Measurements from ENCODE around the gene RNF40.

Gene RNF40

DNA sequence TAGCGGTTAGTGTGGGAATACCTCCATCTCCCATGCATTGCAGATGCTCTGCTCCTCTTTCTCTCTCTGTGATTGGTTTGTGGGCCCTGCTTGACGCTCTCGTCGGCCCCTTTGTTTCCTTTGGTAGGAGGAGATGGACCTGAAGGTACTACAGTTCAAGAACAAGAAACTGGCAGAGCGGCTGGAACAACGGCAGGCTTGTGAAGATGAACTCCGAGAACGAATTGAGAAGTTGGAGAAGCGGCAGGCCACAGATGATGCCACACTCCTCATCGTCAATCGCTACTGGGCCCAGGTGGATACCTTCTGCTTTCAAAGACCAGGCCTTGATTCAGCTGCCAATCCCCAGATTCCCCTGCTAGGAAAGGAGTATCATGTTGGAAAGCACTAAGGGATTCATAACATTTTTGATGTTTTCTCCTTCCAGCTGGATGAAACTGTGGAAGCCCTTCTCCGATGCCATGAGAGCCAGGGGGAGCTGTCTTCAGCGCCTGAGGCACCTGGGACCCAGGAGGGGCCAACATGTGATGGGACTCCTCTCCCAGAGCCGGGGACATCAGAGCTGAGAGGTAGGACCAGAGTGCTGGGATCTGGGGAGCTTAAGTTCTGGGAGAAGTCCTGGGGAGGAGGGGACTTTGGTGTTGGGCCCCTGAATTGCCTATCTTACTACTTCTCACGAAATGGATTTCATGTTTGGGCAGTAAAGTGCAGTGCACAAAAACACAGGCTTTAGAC lies 1.0 kb downstream of the RNF40 start:
- DNase-seq (ENCODE audit: low read depth), result no peak

DNA sequence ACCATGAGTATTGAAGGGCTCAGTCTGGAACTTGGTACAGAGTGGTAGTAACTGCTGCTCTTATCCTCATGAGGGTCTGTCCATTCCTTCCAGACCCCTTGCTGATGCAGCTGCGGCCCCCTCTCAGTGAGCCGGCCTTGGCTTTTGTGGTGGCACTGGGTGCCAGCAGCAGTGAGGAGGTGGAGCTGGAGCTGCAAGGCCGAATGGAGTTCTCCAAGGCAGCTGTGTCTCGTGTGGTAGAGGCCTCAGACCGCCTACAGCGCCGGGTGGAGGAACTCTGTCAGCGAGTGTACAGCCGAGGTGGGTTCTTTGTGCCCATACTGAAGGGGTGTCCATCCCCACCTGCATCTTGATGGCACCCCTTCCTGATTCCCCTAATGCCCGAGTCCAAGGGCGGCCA lies 2.0 kb downstream of the RNF40 start:
- DNase-seq (ENCODE audit: low read depth), result no peak

DNA sequence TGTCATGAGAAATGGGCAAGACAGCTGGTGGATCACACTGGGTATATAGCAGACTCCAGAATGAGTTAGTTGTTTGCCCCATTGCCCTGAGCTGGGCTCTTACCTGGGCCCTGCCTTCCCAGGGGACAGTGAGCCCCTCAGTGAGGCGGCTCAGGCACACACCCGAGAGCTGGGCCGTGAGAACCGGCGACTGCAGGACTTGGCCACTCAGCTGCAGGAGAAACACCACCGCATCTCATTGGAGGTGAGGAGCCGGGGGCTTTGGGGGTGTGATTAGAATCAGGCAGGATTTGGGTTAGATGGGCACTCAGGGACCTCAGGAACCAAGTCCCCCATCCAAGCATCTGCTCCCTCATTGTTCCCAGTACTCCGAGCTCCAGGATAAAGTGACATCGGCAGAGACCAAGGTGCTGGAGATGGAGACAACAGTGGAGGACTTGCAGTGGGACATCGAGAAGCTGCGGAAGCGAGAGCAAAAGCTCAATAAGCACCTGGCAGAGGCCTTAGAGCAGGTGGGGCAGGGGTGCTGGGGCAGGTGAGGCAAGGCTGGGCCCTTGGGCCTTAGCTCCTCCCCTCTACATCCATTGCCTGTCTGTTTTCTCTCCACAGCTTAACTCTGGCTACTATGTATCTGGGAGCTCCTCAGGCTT lies 2.8 kb downstream of the RNF40 start:
- no peak for DNase-seq (ENCODE audit: low read depth)

DNA sequence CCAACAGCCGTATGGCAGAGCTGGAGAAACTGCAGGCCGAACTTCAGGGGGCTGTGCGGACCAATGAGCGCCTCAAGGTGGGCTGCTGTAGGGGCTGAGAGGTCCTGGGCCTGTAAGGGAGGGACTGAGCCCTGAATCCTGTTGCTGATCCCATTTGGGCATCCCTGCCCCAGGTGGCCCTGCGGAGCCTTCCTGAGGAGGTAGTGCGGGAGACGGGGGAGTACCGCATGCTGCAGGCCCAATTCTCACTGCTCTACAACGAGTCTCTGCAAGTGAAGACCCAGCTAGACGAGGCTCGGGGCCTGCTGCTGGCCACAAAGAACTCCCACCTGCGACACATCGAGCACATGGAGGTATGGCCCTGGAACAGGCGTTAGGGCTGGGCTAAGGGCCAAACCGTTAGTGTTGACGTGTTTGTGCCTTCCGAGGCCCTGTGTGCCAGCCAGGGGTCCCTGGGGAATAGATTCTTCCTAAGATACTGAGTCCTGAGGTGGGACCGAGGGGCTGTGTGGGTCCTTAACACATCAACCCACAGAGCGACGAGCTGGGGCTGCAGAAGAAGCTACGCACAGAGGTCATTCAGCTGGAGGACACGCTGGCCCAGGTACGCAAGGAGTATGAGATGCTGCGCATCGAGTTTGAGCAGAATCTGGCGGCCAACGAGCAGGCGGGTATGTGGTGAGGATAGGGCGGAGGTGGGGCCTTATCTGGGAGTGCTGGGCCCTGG lies 4.2 kb downstream of the RNF40 start:
- no peak for DNase-seq (ENCODE audit: low read depth)

DNA sequence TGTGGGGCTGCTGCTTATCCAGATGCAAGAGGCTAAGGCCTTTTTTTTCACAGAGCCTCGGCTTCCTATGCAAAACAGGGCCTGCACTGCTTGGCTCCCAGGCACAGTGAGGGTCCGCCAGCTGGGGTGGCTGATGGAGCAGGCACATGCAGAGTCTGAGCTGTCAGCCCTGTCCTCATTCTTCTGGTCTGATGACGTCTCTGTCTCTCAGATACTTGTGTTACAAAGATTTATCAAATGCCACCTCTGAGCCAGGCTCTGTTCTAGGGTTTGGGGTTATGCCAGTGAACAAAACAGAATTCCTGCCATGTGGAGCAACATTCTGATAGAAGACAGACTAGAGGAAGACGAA lies 4.8 kb downstream of the RNF40 start:
- no peak for DNase-seq (ENCODE audit: low read depth)

DNA sequence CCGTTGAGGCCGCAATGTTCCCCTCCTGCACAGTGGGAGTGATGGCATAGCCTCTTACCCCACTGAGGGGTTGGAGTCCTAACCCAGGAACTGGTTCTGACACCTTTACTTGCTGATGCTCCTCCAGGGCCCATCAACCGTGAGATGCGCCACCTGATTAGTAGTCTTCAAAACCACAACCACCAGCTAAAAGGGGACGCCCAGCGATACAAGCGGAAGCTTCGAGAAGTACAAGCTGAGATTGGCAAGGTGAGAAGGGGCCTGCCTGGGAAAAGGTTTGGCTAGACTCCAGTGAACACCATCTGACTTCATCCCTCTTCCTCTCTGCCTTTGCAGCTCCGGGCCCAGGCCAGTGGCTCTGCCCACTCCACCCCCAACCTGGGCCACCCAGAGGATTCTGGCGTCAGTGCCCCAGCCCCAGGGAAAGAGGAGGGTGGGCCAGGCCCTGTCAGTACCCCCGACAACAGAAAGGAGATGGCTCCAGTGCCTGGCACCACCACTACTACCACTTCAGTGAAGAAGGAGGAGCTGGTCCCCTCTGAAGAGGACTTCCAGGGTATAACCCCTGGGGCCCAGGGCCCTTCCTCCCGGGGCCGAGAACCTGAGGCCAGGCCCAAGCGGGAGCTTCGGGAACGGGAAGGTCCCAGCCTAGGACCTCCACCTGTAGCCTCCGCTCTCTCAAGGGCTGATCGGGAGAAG lies 5.8 kb downstream of the RNF40 start:
- DNase-seq (ENCODE audit: low read depth), result no peak

DNA sequence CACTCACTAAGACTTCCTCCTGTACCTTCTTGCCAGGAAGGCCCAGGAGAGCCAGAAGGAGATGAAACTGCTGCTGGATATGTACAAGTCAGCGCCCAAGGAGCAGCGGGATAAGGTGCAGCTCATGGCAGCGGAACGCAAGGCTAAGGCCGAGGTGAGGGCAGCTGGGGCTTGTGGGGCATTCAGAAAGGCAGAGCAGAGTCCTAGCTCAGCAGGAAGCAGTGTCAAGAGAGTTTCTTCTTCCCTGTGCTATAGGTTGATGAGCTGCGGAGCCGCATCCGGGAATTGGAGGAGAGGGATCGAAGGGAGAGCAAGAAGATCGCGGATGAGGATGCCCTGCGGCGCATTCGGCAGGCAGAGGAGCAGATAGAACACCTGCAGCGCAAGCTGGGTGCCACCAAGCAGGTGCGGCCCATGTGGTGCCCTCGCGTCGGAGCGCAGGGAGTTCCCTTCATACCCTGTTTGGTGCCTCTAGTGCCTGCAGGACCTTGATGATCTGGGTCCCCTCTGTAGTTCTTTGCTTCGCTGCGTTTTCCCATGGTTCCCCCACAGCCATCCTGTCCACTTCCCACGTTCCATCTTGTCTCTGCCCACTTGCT lies 6.6 kb downstream of the RNF40 start:
- DNase-seq (ENCODE audit: low read depth), result no peak

DNA sequence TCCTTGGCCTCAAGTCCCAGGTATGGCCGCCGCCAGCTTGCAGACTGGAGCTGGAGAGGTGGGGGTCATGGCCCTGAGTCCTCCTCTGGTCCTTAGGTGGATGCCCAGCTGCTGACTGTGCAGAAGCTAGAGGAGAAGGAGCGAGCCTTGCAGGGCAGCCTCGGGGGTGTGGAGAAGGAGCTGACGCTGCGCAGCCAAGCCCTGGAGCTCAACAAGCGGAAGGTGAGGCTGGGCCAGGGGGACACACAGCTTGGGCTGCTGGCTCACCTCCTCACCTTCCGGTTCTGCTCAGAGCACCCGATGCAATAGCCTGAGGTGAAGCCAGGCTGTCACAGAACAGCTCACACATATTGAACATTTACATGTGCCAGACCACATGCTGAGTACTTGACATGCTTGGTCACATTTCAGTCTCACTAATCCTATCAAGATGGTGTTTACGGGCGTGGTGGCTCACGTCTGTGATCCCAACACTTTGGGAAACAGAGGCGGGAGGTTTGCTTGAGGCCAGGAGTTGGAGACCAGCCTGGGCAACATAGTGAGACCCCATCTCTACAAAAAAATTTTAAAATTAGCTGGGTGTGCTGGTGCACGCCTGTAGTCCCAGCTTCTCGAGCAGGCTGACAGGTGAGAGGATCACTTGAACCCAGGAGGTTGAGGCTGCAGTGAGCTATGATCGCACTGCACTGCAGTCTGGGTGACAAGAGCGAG lies 7.4 kb downstream of the RNF40 start:
- no peak for DNase-seq (ENCODE audit: low read depth)

DNA sequence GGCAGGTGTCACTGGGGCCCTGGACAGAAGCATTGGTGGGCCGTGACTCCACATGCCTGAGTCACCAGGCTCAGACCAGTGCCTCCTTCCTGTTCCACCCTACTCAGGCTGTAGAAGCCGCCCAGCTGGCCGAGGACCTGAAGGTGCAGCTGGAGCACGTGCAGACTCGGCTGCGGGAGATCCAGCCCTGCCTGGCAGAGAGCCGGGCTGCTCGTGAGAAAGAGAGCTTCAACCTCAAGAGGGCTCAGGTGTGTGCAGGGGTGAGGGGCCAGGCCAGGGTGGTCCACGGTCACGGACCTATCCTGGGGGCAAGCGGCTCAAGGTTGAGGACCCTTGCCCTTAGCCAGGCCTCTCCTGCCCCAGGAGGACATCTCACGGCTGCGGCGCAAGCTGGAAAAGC lies 9.6 kb downstream of the RNF40 start:
- no peak for DNase-seq (ENCODE audit: low read depth)

DNA sequence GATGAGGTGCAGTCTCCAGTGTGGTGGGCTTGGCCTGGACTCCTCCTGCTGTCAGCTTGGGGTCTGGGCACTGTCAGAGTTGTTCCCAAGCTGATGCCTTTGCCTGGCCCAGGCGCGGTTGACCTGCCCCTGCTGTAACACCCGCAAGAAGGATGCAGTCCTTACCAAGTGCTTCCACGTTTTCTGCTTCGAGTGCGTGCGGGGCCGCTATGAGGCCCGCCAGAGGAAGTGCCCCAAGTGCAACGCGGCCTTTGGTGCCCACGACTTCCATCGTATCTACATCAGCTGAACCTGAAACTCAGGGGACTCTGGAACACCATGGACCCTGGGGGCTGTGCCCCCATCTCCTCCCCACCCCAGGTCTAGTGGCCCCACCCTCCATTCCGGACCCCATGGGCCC lies 11.7 kb downstream of the RNF40 start:
- no peak for DNase-seq (ENCODE audit: low read depth)

DNA sequence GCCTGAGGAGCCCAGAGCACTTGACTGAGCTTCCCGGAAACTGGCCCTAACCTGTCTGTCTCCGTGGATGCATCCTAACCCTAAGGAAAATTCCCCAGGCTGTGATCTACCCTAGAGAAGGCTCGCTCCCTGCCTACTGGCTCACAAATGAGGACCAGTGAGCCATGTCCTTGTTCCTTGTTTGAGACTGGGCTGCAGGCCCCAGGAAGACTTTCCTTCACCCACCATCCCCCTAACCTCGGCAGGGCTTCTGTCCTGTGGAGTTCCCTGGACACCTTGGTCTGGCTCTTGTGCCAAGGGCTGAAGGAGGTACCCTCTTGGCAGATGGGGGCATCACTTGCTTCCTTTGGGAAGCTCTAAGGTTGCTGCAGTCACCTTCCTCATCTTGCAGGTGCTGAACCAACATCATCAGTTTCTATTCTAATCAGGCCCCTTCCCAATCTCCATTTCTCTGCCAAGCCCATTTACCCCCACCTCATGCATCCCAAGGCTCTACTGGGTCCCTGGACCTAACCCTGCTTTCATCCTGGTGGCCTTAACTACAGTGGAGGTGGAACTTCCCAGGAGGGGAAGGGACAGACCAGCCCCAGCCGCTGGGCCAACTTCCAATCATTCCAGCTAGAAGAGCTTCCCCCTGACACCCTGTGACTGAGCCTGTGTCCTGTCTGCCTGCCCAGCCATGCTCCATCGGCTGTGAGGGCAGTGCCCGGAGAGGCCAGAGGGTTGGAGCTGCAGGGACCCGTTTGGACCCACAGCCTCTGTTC lies 12.4 kb downstream of the RNF40 start:
- DNase-seq (ENCODE audit: low read depth), result no peak

DNA sequence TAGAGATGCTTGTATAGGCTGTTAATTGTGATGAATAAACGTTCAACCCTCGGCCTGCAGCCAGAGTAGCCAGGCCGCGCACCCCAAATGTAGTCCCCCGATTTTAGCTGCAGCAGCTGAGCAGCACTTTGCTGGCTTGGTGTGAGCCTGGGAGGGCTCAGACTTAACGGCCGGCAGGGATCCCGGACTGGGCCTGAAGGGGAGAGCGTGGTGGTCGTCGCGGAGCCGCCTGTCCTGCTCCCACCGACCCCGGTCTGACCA lies 12.9 kb downstream of the RNF40 start:
- no peak for DNase-seq (ENCODE audit: low read depth)

DNA sequence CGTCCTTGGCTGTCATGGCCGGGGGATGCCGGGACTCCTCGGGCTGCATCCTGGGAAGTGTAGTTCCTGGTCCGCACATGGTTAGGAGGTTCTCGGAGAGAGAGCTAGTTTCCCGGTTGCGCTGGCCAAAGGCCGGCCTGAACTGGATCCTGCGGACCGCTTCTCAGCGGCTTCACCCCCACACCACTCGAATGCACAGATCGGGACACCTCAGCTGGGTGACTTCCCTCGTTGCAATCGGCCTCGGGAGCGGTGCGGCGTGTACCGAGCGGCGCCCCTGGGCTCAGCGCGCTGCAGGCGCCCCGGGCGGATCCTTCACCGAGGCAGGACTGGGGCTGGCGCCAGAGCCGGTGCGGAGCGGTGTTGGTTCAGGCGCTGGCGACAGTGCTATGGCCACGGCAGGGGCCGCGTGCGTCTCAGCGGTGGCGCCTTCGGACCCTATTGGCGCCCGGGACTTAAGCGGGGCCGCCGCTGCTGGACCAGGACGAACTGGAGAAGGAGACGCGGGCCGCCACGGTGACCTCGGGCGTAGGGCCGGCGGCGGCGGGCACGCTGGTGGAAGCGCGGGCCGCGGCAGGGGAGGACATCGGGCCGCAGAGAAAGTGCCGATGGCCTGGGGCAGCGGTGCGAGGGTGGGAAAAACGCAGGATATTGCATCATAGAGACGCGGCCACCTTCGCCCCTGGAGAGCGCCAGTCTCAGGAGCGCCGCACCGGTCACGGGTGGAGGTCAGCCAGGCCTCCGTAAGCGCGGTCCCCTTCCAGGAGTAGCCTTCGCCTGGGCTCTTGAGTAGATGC lies 13.5 kb downstream of the RNF40 start:
- no peak for DNase-seq (ENCODE audit: low read depth)

DNA sequence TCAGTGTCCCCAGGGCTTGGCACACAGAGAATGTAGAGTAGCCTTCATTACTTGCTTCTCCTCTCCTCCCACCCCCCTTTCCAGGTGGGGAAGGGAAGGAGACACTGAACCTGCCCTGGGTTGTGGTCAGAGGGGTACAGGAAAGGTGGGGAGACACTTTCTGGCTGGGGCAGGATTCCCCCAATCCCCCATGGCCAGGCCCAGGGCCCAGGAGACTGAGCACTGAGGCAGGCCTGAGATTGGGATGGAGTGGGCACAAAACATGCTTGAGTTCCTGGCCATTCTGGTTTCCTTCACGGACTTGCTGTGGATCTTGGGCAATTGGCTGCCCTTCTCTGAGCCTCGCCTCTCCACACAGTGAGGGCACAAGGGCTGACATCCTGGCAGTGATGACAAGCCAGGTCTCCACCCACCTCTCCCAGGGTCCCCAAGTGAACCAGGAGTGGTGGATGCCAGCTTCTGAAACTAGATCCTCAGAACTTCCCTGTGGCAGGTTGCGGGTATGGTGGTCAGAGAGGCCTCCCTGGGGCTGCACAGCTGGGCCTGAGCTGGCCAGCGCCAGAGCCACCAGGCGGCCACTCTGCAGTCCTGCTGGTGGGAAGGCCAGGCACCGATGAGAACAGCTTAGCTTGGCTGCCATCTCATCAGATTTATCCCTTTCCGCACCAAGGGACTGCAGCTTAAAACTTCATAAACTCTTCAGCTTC lies 15.6 kb downstream of the RNF40 start:
- no peak for DNase-seq (ENCODE audit: low read depth)

DNA sequence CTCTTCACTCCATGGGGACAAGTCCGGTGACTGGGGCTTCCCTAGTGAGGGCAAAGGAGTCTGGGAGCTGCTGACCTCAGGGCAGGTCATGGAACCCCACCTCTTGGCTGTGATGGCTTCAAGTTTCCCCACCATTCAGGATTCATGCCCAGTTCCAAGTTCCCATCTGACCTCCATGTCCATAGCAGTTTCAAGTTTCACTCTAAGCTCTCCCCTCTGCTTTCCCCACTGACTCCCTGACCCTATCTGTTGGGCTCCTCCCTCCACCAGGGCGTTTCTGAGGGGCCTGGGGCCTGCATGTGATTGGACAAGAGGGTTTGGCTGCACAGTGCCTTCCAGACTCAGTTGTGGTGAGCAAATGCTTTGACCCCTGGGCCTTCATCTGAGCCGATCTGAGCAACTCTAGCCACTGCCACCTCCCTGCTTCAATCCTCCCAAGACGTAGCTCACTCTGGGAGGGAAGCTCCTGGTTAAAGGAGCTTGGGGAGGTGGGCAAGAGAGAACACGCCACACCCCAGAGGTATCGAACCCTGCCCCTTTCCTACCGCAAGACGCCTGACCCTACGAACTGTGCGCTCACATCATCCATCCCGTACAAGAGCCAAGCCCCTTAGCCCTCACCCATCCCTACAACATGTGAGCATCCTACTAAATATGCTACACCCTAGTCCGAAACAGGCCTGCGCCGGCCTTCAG lies 16.6 kb downstream of the RNF40 start:
- no peak for DNase-seq (ENCODE audit: low read depth)

DNA sequence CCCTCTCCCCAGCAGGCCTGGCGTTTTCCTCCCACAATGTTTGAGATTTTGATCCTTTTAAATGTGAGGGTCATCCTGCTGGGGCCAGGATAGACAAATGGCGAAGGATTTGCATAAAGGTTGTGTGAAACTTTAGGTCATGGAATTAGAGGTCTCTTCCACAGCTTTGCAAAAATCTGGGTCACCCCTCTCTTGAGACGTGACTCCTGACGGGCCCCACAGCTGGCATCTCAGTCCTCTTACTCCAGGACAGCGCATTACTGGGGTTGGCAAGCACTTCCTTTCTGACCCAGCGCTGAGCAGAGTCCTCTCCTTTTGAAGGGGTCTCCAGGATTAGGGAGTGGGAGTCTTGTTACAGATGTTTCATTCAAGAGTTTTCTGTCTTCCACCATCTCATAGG lies 17.5 kb downstream of the RNF40 start:
- no peak for DNase-seq (ENCODE audit: low read depth)

DNA sequence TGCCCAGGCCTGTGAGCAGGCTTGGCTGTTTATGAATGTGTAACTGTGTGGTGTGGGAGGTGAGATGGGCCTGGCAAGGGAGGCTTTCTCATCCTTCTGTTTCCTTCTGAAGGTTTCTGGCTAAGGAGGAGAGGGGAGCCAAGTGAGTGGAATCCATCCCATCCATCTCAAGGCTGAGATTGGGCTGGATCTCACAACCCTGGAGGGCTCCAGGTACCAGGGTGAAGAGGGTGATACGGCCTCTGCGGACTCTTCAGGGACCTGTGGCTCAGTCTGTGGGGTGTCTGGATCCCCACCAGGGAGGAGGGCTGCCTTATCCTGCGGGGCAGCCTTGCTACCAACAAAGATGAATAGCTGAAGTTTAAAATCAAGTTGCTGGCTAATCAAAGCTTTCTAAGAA lies 17.9 kb downstream of the RNF40 start:
- no peak for DNase-seq (ENCODE audit: low read depth)

DNA sequence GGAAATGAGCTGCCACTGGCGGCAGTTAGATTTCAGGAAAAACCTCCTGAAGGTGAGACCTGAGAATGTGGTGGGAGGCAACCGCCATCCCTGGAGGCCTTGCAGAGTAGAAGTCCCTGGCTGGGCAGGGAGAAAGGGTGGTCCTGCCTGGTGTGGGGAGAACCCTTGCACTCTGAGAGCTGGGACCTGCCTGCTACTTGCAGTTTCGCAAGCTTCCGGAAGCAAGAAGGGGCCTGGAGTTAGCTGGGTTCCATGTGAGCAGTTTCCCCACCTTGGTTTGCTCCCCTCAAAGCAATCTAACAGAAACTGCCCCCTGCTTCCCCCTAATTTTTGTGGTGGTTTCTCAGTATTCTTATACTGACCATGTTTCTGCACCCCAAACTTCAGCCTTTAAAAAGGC lies 18.4 kb downstream of the RNF40 start:
- no peak for DNase-seq (ENCODE audit: low read depth)

All from T follicular helper cell (primary cell).